GM19395 (cell line): Measurements from ENCODE around the gene AK8.
"Not testable (repeated sequence)": the region's sequence is repeated elsewhere in the genome, so short reads cannot be mapped to it uniquely, and the experiment has no call there.

Experiments used
- ATAC-seq: cut with Tn5 transposase; IDR thresholded peaks from one replicate; pipeline ENCODE4 v1.9.1; 2021; ENCODE audit warnings: mild to moderate bottlenecking, moderate library complexity; ENCODE audit not compliant: unreplicated experiment

Gene AK8

DNA sequence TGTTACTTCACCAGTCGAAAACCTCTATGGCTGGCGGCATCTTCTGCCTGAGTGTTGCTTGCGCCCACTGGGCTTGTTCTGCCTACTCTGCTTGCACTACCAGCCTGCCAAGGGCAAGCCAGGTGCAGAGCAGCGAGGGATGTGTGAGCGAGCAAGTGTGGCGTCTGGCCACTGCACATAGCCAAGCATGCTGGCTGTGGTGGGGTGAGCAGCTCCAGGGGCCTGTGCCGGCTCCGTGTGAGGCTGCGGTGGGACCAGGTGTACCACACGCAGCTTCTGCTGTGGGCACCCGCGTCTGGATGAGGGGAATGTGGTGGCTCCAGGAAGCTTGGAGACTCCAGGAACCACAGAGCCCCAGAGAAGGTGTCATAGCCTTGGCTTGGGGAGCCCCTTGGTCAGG lies 156.4 kb downstream of the AK8 start:
- ATAC-seq: no peak

DNA sequence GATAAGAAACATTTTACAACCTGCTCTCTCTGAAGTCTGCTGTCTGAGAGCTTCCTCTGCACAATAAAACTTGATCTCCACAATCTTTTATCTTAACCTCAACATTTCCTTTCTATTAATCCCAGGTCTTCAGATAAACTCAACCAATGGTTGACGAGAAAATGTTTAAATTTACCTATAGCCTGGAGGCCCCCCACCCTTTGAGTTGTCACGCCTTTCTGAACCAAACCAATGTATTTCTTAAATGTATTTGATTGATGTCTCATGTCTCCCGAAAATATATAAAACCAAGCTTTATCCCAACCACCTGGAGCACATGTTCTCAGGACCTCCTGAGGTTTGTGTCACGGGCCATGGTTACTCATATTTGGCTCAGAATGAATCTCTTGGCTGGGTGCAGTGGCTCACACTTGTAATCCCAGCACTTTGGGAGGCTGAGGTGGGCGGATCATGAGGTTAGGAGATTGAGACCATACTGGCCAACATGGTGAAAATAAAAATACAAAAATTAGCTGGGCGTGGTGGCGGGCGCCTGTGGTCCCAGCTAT lies 159.6 kb downstream of the AK8 start:
- ATAC-seq: not testable (repeated sequence)

DNA sequence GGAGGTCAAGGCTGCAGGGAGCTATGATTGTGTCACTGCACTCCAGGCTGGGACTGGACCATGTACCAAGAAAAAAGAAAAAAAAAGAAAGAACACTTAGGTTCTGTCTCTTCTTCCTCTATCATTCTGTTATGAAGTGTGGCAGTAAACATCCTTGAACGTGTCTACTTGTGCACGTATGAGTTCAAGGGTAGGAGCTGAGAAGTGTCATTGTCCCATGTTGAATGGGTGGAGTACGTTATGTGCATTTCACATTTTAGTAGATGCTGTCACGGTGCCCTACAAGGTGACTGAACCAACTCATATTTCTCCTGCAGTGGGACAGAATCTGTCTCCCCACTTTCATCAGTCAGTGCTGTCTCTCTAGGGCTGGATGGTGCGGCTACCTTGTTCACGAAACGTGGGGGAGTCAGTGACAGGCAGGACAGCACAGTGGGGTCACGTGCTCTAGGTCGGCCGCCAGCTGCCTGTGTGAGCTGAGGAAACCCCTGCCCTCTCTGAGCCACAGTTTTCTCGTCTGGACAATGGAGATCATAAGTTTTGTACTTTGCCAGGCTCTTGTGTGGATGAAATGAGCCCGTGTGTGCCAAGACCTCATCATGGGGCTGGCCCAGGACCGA lies 160.6 kb downstream of the AK8 start:
- ATAC-seq: no peak

DNA sequence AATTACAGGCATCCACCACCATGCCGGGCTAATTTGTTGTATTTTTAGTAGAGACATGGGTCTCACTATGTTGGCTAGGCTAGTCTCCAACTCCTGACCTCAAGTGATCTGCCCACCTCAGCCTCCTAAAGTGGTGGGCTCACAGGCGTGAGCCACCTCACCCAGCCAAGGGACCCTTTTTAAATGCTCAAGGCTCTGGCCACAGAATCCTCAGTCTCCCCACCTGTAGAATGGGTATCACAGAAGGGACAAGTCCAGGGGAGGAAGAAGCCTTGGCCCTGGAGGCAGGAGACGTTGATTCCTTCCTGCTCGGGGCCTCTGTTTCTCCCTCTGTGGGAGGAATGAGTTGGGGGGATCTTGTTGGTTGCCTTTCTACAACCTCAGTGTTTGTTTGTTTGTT lies 162.1 kb downstream of the AK8 start:
- no peak for ATAC-seq

DNA sequence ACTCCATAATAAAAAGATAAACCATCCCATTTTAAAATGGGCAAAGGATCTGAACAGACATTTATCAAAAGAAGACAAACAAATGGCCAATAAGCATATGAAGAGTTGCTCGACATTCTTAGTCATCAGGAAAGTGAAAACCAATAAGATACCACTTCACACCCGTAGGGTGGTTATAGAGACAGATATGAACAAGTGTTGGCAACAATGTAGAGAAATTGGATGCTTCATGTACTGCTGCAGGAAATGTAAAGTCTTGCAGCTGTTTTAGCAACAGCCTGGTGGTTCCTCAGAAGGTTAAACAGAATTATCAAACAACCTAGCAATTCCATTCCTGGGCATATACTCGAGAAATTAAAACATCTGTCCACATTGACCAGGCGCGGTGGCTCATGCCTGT lies 165.3 kb downstream of the AK8 start:
- no peak for ATAC-seq

DNA sequence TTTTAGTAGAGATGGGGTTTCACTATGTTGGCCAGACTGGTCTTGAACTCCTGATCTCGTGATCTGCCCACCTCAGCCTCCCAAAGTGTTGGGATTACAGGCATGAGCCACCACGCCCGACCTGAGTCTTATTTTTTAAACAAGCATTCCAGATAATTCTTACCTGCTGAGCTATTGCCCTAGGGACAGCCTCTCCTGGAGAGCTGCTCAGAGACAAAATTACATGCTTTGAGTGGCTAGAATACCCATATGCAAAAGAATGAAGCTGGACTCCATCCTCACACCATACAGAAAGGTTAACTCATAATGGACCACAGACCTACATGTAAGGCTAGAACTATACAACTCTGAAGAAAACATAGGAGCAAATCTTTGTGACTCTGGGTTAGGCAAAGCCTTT lies 166.2 kb downstream of the AK8 start:
- ATAC-seq: no peak

DNA sequence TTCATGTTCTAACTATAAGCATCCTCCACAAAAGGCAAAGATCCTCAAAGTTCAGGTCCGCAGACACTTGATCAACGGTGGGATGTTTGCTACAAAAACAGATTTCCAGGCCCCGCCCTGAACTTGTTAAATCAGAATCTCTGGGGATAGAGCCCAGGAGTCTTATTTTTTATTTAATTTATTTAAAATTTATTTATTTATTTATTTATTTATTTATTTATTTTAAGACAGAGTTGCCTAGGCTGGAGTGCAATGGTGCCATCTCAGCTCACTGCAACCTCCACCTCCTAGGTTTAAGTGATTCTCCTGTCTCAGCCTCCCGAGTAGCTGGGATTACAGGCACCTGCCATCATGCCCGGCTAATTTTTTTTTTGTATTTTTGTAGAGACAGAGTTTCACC lies 166.9 kb downstream of the AK8 start:
- not testable (repeated sequence) for ATAC-seq

DNA sequence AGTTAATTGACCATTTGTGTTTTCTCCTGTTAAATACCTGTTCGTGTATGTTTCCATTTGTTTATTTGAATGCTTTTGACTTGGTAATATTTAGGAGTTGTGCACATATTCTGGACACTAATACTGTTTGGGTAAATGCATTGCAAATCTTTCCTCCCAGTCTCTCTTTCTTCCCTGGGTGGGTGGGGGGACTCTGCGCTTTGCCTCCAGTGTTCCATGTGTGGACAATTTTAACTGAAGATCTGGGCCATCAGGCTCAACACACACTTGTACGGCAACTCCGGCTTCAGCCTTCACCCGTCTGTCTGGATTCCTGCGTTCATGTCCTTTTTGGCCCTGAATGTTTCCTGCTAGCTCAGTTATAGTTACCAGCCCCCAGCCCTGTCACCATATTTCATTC lies 167.8 kb downstream of the AK8 start:
- ATAC-seq: no peak

DNA sequence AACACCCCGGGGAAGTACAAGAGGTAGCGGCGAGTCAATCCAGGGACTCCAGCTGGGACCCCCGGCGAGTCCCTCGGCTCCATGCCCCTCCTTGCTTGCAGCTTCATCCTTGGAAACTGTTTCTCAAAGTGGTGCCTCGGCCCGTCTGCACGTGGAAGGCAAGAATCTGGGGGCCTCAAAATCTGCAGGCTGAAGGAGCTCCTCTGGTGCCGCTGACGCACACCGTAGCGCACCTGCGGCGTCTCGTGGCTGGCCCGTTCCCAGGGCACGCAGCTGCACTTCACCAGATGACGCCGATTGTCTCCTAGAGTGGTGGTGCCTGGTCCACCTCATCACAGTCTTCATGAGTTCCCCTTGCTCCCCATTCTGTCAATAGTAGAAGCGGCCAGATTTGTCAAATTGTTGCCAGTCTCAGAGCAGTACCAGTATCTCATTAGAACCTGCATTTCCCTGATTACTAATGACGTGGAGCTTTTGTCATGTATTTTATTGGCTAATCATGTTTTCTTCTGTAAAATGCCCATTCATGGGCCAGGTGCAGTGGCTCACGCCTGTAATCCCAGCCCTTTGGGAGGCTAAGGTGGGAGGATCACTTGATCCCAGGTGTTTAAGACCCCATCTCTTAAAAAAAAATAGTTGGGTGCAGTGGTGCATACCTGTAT lies 169.2 kb downstream of the AK8 start:
- ATAC-seq: no peak

DNA sequence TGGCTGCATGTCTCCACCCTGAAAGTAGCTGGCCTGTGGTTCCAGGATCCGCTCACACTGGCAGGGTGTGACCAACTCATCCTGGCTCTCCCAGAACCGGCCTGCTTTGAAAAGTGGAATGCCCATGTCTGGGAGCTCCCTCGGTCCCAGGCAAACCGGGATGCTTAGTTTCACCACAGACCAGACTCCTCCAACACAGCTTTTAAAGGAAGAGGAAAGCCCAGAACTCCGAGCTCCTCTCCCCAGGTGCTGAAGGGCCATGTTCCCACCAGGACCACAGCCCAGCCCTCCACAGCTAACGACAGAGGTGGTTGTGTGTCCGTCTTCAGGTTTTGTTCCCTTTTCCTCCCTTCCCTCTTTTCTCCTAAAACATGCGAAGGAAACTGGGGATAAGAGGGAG lies 169.8 kb downstream of the AK8 start:
- ATAC-seq: no peak

DNA sequence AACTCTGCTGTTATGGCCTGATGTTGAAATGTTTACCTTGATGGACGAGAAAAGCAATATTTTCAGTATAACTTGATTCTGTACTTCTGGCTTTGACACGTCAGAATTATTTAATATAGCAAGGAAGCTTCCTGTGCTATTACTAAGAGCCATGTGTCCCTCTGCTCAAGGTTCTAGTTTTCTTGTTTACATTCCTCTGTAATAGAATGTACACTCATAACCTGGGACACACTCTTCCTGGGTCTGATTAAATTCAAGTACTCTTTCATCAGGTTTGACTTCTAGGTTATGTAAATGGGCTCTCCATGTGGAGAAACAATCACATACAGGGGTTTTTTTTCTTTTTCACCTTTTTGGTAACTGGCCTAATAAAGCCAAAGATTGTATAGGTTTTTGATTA lies 174.7 kb downstream of the AK8 start:
- no peak for ATAC-seq

DNA sequence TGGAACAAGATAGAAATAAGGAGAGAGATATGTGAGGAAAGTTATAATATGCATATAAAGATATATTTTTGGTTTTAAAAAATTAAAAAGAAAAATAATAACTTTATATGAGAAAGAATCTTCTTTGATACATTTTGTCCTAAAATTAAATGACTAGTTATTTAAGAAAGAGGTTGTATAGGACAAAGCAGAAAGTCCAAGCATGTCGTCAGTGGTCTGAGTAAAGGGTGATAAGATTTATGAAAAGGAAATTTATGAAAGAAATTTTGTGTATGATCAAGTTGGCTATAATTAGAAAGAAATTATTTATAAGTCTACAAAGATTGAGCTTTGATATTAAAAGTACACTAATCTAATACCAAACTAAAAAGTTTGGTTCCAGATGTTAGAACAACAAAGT lies 175.8 kb downstream of the AK8 start:
- ATAC-seq: no peak

DNA sequence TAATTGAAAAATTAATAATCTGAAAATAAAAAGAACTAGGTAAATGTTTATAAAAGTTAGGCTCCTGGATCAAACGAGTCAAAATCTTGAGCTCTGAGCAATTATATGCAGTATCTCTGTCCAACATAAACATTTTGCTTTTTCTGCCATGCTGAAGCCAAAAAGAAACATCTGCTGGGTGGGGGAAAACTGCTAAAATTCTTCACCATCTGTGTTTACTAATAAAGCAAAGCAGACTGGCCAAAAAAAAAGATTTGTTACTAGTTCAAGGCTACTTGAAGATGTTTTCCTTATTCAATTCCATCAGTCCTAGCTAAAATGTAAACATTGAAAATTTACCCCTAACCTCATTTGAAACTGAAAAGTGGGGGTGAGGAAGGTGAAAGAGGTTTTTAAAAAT lies 178.1 kb downstream of the AK8 start:
- ATAC-seq: no peak

DNA sequence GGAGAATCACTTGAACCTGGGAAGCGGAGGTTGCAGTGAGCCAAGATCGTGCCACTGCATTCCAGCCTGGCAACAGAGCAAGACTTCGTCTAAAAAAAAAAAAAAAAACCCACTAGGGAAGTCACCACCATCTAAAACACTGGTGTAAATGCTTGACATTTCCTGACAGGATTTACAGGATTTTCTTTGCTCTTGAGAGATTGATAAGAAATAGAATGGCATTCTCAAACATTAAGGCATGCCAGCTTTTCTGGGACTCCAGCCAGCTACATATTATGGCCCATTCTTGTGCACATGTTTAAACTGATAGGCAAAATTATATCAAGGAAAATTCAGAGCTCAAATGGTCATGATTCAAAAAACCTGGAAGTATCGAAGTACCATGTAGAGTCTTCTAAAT lies 179.1 kb downstream of the AK8 start:
- ATAC-seq: no peak

DNA sequence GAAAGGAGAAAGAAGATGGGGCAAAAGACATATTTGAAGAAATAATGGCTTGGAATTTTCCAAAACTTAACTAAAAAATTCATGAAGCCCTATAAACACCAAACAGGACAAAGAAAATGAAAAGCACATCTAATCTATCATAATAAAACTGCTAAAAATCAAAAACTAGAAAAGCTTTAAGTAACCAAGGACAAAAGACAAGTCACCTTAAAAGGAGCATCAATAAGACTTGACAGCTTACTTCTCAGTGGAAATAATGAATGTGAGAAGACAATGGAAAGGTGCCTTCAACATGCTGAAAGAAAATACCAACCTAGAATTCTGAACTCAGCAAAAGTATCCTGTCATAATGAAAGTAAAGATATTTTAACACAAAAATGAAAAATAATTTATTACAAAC lies 180.9 kb downstream of the AK8 start:
- no peak for ATAC-seq

DNA sequence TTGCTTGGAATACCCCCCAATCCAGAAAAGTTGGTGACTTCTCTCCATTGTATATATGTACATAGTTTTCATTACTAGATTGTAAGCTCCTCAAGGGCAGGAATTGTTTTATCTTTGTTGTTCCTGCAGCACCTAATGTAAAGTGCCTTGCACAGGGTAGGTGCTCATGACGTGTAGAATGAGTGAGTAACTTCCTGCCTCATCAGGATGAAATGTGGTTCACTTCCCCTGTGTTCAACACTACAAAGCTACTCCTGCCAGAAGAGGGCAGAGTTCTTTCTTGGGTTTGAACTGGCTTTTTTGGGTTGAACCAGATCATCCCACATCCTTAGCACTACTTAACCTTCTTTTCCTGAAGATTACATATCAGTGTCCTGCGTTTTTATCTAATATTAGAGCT lies 183.9 kb downstream of the AK8 start:
- no peak for ATAC-seq

DNA sequence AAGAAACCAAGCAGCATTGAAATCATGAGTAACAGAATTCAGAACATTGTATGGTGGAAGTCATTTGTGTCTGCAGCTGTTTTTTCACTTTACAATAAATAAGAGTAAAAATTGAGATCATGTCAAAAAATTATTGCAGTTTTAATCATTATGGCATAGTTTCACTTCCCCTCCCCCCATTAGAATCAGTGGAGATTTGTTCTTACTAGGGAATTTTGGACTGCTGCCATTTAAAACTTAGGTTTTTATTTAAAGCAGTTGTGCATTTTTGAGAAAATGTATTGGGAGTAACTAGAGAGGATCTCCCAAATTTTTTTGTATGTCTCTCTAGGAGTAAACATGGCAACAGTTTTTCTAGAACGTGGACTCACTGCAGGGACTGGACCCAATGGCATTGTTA lies 187.4 kb downstream of the AK8 start:
- ATAC-seq: no peak

DNA sequence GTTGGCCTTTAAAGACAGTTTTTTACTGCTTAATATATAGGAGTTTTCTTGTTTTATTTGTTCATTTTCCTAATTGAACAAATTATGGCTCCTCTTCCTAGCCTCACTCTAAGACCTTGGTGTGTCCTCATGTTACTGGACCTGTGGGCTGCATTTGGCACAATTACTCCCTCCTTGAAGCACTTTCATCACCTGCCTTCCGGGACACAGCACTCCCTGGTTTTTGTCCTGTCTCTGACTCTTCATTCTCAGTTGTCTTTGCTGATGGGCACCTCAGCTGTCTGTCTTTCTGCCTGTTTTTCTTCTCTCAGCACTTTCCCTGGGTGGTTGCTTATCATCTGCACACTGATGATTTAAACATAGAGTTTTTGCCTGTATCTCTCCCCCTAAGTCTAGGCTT lies 194.2 kb downstream of the AK8 start:
- no peak for ATAC-seq

DNA sequence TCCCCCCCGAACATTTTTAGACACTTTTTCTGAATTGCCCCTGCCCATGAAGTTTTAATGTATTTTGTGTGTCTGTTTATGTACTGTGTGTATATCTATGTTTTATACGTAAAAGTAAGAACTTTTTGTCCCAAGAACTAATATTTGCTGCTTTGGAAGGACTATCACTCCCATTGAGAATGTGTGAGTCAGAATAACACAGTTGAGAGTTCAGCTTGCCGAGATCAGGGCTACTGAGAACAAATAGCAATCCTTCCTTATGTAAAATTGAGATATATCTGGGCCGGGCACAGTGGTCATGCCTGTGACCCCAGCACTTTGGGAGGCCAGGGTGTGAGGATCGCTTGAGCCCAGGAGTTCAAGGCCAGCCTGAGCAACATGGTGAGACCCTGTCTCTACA lies 196.5 kb downstream of the AK8 start:
- no peak for ATAC-seq

DNA sequence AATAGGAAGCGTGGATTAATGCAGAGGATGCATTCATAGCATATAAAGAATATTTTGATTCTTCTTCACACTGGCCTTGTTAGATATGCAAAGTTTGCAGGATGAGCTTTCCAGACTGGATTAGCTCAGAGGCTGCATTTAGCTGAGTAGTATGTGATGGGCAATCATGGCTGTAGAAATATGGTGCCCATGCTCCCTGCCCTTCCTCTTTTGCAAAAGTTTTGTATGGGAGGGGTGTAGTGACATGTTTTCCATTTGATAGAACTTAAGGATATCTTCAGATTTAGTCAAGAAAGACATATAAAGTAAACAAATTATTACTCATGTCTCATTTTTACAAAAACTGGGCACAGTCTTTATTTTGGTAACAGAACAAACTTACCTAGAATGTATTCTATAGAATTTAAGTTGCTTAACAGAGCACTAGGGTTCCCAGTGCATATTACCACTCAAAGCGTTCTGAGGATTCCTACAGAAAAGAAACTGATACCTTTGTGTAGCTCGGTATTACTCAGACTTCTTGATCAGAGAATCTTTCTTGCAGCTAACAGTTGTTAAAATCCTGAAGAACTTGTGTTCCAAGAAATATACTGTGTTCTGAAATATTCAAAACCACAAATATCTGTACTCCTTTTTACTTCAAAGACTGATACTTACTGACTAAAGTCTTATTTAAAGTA lies 198.0 kb downstream of the AK8 start:
- no peak for ATAC-seq

DNA sequence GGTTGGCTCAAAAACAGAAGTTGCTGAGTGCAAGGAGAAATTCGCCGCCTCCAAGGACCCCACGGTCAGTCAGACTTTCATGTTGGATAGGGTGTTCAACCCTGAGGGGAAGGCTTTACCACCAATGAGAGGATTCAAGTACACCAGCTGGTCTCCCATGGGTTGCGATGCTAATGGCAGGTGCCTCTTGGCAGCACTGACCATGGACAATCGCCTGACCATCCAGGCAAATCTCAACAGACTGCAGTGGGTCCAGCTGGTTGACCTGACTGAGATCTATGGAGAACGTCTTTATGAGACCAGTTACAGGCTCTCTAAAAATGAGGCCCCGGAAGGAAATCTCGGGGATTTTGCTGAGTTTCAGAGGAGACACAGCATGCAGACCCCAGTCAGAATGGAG lies 200.1 kb downstream of the AK8 start:
- no peak for ATAC-seq
